HL-60 (cell line): Measurements from ENCODE around the gene TBC1D22A.

Experiments used
- CTCF ChIP-seq: IDR thresholded peaks from one replicate; pipeline ENCODE4 v1.5.1; 2011; ENCODE audit warnings: low read length, control low read depth, inconsistent platforms; ENCODE audit not compliant: insufficient read depth
- POLR2AphosphoS5 ChIP-seq: IDR thresholded peaks from 2 replicates; pipeline ENCODE4 v1.6.1; 2012; ENCODE audit warnings: low read depth
- REST ChIP-seq: IDR thresholded peaks from 2 replicates; pipeline ENCODE4 v1.6.1; 2012; ENCODE audit warnings: low read depth; ENCODE audit not compliant: insufficient replicate concordance

- no peak for TF ChIP-seq CTCF
- TF ChIP-seq REST, result no peak
- TF ChIP-seq POLR2AphosphoS5, result no peak
Observed at GRCh38 chr22:47197773-47198500, 435.5 kb downstream of the TBC1D22A start.
